22Rv1 (cell line): ENCODE data around the gene AP2A2.

ENCODE experiments used
- H3K27ac ChIP-seq: fragments of 450-650 bp; 2 replicates; pipeline ENCODE4 v1.5.1; 2017
- CTCF ChIP-seq: fragments of 450-650 bp; IDR thresholded peaks from 2 replicates; pipeline ENCODE4 v1.5.1; 2017; ENCODE audit warnings: mild to moderate bottlenecking
- ZFX ChIP-seq: fragments of 450-650 bp; IDR thresholded peaks from 2 replicates; pipeline ENCODE4 v1.6.1; 2017; ENCODE audit warnings: antibody characterized with exemption, borderline replicate concordance

Gene AP2A2

DNA sequence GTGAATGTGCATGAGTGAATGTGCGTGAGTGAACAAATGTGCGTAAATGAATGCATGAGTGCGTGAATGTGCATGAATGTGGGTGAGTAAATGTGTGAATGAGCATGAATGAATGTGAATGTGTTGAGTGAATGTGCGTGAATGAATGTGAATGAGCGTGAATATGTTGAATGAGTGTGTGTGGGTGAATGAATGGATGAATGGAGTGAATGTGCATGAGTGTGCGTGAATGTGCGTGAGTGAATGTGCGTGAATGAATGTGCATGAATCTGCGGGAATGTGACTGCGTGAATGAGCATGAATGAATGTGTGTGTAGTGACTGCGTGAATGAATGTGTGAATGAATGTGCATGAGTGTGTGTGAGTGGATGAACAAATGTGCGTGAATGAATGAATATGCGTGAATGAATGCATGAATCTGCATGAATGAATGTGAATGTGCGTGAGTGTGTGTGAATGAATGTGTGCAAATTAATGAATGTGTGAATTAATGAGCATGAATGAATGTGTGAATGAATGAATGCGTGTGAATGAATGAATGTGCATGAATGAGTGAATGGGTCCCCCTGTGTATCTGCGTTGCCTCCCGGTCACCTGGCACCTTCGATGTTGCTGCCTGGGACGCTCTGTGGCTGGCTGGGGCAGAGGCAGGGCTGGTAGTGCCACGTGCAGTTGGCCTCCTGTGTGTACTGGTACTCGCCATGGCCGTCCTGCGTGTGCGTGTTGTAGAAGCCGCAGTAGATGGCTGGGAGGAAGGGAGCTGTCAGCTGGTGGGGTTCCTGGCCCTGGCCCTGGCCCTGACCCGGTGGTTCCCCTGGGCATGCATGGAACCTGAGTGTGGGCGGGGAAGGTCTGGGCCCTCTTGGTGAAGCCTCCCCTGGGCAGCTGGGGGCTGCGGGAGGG is 97.5 kb downstream of the AP2A2 start:
- H3K27ac ChIP-seq: no peak overlapping the region
- TF ChIP-seq ZFX: no peak
- TF ChIP-seq CTCF: no peak

GRCh38 chr11:1023811-1024596 is 98.3 kb downstream of the AP2A2 start:
- TF ChIP-seq ZFX (no peak), CTCF (no peak)
- no peak overlapping the region for H3K27ac ChIP-seq

DNA sequence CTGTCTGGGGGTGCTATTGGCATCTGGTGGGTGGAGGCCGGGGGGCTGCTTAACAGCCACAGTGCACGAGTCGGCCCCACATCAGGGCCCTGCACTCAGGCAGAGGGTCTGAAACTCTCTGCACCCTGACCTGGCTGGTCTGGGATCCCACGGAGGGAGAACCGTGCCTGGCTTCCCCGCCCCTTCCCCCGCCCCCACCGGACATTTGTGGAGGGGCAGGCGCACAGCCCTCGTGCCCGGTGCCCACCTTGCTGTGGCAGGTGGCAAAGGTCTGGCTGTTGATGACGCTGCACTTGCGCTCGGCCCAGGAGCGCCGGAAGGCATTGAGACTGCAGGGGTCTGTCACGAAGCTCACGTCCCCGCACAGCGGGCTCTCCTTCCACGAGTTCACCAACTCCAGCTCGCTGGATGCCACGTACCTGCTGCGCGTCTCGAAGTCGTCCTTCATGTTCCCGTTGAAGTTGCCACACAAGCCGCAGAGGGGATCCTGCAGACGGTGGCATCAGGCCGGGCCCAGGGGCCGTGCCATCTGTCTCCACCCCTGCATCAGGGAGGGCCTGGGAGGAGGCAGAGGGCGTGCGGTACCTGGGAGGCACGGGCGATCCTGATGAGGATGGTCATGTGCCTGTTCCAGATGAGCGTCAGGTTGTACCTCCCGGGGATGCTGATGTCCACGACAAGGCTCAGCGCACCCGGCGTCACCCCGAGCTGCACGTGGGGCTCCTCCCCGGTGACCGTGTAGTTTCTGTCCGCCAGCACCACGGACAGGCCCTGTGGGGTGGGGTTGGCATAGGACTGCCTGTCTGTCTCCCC is 99.1 kb downstream of the AP2A2 start:
- no peak overlapping the region for H3K27ac ChIP-seq
- no peak for TF ChIP-seq ZFX
- no peak for TF ChIP-seq CTCF

GRCh38 chr11:1025410-1026162 is 99.9 kb downstream of the AP2A2 start:
- TF ChIP-seq CTCF (no peak), ZFX (no peak)
- no peak overlapping the region for H3K27ac ChIP-seq

DNA sequence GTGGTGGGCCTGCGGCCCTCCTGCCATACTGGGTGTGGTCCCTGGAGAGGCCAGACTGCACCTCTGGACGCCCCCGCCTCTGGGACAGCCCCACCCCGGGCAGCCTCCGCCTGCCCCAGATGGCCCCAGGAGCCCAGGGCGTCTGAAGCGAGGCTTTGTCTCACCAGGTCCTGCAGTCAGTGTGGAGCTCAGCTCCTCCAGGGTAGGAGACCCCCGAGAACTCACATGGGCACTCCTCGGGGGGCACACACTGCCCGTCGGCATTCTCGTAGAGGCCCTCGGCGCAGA is 100.4 kb downstream of the AP2A2 start:
- TF ChIP-seq CTCF (no peak), ZFX (no peak)
- no peak overlapping the region for H3K27ac ChIP-seq

- no peak overlapping the region for H3K27ac ChIP-seq
- TF ChIP-seq CTCF (no peak), ZFX (no peak)
Observed at GRCh38 chr11:1026641-1027482, 101.2 kb downstream of the AP2A2 start.
